Dermis microvascular lymphatic vessel endothelial cell (primary cell): ENCODE data around the gene DCST2. TPM values are rescaled to one million over a fixed set of nuclear protein-coding genes. Genes with fewer than 3 reads are reported as not detected.
A peak's percentile ranks its signal among the peaks of the same experiment; 100 is the strongest.

ENCODE experiments used
- DNase-seq, 2 donors: peaks; one replicate each; pipeline versions ENCODE4 v3.0.0 to v3.0.0-alpha.2; 2010; ENCODE audit warnings: low read depth in 2 of 2
- total RNA-seq: library from RNA; depleted of rRNA; stranded (reverse); fragments of >200 nt; gene quantifications from 2 replicates; pipeline ENCODE4 v1.2.1, GENCODE V29; 2014

DCST2 gene
- total RNA-seq, 1 donor from 2014 or later: under 0.01 TPM

GRCh38 chr1:155070158-155070621 is 36.6 kb upstream of the DCST2 start:
- DNase-seq: no peak

- DNase-seq: no peak
These were observed 36.1 kb upstream of the DCST2 start for GRCh38 chr1:155069551-155070157.

GRCh38 chr1:155068599-155068998 is 35.0 kb upstream of the DCST2 start:
- no peak for DNase-seq

GRCh38 chr1:155066777-155067176 is 33.2 kb upstream of the DCST2 start:
- DNase-seq: no peak

GRCh38 chr1:155064832-155065429 is 31.4 kb upstream of the DCST2 start:
- DNase-seq: no peak

DNA sequence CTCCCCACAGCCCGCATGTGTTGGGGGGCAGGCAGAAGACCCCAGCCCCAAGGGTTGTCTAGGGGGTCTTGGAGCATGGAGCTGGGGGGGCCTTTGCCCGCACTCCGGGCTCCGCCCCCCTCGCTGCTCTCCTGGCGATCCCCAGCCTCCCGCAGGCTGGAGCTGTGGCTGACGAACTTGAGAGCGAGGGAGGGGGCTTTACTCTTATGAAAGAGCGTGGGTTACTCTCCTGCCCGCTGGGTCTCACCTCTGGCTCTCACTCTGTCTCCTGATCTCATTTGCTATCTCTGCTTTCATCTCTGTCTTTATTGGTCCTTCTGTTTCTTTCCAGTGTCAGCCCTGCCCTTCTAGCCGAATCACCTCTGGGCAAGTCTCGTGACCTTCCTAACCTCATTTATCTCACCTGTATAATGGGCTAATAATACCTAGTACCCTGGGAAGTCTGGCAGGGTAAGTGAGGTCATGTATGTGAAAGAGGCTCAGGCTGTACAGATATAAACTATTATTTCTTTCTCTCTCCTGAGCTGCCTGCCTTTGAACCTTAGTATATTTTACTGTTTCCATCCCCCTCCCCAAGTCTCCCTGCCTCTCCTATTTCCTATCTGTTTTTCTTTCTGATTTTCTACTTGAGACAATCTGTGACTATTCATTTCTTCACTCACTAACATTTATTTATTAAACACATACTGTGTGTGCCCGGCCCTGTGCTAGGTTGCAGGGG is 30.7 kb upstream of the DCST2 start:
- peak in 1 of 2 donors; percentile 59 for DNase-seq

DNA sequence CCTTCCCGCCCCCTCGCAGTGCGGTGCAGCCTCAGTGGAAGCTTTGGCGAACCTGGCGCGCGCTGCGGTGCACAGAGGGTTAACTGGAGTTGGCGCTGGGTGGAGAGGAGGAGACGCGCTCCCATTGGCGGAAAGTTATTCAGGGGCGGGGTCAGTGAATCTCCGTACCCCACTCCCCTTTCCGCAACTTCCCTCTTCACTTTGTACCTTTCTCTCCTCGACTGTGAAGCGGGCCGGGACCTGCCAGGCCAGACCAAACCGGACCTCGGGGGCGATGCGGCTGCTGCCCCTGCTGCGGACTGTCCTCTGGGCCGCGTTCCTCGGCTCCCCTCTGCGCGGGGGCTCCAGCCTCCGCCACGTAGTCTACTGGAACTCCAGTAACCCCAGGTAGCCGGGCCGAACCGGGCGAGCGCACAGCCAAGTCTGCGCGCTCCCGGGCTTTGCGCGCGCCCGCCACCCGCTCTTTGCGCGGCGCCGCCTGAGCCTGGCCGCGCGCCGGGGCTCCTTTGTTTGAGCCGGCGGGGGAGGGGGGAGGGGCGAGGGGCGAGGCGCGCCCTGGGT is 30.0 kb upstream of the DCST2 start, which contains the start of gene EFNA4:
Gene EFNA4 (plus strand): TSS at position 191 of the 561 bp plus-strand sequence. CDS start 84 bp downstream, at position 275.
- peak; percentile 72 to 92 for DNase-seq

DNA sequence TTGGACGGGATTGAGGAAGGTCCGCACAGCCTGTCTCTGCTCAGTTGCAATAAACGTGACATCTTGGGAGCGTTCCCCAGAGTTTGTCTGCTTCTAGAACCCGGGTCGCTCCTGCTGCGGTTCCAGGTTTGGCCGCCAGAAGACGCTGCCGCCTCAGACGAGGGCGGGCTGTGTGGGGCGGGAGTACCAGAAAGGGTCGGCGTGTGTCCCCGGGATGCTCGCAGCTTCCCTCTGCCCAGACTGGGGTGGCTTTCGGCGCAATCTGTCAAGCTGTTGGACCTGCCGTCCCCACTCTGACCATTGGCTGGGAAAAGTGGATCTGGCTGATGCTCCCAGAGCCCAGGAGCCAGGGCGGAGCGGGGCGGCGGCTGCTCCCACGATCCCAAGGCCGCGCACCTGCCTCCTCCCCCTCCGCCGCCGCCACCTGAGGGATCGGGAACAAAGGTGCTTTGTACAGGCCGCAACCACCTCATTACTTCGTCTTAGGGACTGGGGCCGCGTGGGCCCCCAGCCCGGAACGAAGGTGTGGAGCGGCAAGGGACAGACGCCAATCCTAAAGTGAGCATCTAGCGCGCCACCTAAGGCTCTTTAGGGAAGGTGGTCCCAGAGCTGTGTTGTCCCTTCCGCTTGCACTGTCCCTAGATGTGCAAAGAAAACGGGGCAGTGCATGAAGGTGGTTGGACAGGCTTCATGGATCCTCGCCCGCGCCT is 29.3 kb upstream of the DCST2 start:
- no peak for DNase-seq

- no peak for DNase-seq
These were observed 28.6 kb upstream of the DCST2 start for GRCh38 chr1:155062151-155062686.

- DNase-seq: peak; percentile 60 to 75
These were observed 28.0 kb upstream of the DCST2 start for GRCh38 chr1:155061381-155062150.

- DNase-seq: no peak
These were observed 27.2 kb upstream of the DCST2 start for GRCh38 chr1:155060736-155061135.

GRCh38 chr1:155057788-155058211 is 24.2 kb upstream of the DCST2 start:
- DNase-seq: no peak

DNA sequence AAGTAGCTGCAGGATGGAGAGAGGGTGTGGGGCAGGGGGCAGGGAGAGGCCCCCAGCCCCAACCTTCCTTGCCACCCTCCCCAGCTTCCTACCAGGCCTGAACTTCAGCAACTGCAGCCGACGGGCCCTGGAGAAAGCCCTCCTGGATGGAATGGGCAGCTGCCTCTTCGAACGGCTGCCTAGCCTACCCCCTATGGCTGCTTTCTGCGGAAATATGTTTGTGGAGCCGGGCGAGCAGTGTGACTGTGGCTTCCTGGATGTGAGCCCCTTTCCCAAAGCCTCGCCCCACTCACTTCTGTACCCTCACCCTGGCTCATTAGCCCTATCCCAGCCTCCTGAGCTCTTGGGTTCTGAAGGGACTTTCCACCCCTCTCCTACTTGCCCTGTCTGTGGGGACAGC is 23.5 kb upstream of the DCST2 start:
- no peak for DNase-seq

DNA sequence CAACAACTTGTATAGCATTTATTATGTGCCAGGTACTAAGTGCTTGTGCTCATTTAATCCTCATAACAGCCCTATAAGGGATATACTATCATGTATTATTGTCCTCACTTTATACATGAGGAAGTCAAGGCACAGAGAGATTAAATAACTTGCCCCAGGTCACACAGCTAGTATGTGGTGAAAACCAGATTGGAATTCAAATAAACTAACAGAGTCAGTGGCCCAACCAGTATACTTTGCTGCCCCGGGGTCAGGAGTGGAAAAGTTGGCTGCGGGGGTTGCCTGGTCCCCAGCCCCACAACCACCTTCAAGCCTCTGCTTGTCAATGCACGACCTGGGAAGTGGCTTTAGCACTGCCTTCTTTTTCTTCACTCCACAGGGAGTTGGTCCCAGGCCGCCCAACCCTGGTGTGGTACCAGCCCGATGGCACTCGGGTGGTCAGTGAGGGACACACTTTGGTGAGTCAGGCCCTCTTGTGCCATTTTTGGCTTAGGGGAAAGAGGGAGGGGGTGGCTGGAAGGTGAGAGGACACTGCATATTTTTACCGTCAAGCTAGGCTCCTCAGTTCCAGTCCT is 20.0 kb upstream of the DCST2 start:
- DNase-seq: no peak

DNA sequence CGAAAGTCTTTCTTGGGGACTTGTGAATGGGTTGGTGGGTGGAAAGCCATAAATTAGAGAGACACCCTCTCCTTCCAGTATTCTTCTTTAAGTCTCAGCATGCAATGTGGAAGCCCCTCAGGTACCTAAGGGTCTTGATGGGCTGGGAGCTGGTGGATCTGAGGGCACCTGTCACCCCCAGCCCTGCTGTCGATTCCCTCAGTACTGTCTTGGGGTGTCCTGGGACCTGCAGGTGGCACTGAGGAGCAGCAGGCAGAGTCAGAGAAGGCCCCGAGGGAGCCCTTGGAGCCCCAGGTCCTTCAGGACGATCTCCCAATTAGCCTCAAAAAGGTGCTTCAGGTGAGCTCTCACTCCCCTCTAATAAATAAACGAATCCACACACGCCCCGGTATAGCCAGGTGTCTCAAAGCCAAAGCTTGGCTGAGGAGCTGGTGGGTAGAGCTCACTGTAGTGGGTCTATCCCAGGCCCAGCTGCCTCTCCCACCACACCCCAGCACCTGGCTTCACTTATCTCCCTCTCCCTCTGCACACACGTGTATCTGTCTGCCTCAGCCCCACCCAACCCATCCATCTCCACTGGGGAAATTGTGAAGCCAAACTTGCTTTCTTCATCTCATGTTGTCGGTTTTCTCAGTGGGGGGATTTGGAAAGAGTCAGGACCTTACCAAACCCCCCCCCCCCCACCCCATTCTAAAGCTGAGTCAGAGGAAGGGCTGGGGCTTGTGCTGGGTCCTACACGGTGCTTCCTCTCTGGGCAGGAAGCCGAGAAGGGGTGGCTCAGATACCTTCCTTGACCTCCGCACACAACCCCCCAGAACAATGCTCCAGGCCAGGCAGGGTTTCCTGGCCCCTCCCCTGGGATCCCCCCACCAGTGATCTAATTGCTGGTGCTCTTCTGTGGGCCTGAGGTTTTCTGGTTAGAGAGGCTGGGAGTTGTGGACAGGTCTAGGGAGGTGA is 19.1 kb upstream of the DCST2 start:
- DNase-seq: peak in 1 of 2 donors; percentile 77

GRCh38 chr1:155051777-155052398 is 18.3 kb upstream of the DCST2 start:
- DNase-seq: peak in 1 of 2 donors; percentile 53

DNA sequence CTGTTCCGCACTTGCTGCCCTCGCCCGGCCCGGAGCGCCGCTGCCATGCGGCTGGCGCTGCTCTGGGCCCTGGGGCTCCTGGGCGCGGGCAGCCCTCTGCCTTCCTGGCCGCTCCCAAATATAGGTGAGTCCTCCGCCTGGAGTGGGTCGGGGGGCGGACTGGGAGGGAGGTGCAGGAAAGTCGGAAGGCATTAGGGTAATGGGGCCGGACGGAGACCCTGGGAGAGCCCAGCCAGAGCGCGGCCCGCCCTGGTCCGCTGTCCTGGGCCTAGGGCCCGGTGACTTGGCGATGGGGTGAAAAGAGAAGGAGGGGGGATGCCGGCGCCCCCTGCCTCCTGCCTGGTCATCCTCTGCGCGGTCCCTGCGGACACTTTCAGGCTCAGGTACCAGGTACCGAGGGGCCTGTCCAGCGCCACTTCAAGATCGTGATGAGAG is 17.8 kb upstream of the DCST2 start:
- DNase-seq: peak in 1 of 2 donors; percentile 17

DNA sequence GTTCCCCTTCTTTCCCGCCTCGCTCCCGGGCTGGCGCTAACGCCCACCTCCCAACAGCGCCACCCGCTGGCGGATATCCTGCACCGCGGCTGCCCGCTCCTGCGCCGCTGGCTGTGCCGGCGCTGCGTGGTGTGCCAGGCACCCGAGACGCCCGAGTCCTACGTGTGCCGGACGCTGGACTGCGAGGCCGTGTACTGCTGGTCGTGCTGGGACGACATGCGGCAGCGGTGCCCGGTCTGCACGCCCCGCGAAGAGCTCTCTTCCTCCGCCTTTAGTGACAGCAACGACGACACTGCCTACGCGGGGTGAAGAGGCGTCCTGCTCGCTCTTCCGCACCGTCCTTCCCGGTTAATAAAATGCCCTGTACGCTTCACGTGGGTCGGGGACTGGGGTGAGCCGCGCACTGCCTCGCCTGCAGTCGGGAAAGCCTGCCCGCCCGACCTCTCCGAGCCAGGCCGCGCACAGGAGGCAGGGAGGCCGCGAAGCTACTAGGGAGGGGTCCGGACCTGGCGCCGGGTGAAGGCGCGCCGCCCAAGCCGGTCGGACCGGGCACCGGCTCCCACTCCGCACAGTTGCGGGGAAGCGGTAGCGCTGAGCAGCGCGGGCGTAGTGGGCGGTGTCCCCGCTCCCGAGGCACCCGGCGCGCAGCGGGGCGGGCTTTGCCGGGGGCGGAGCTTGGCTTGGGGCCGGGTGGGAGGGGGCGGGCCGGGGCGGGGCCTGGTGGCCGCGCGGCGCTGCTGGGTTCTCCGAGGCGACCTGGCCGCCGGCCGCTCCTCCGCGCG is 17.2 kb upstream of the DCST2 start, which contains the start of gene ADAM15:
Gene ADAM15 (plus strand): TSS at position 757 of the 782 bp plus-strand sequence. CDS start 71 bp downstream, outside the sequence.
- peak; percentile 55 to 83 for DNase-seq
